AG09319 (cell line): ENCODE data around the gene CLEC3A.

Source experiments
- DNase-seq: peaks from one replicate; pipeline ENCODE4 v3.0.0-alpha.2; 2010; ENCODE audit warnings: low read depth; ENCODE audit errors: extremely low read depth
- TF ChIP-seq, protein P1 (sequence below): IDR thresholded peaks from 2 replicates; pipeline ENCODE4 v1.5.1; 2011; ENCODE audit warnings: low read depth, mild to moderate bottlenecking, inconsistent platforms, low read length, moderate library complexity

Gene CLEC3A

GRCh38 chr16:78002915-78003538 lies 19.3 kb upstream of the CLEC3A start:
- peak; percentile 73 for DNase-seq
- TF ChIP-seq, protein P1, sequence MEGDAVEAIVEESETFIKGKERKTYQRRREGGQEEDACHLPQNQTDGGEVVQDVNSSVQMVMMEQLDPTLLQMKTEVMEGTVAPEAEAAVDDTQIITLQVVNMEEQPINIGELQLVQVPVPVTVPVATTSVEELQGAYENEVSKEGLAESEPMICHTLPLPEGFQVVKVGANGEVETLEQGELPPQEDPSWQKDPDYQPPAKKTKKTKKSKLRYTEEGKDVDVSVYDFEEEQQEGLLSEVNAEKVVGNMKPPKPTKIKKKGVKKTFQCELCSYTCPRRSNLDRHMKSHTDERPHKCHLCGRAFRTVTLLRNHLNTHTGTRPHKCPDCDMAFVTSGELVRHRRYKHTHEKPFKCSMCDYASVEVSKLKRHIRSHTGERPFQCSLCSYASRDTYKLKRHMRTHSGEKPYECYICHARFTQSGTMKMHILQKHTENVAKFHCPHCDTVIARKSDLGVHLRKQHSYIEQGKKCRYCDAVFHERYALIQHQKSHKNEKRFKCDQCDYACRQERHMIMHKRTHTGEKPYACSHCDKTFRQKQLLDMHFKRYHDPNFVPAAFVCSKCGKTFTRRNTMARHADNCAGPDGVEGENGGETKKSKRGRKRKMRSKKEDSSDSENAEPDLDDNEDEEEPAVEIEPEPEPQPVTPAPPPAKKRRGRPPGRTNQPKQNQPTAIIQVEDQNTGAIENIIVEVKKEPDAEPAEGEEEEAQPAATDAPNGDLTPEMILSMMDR: peak; percentile 87

DNA sequence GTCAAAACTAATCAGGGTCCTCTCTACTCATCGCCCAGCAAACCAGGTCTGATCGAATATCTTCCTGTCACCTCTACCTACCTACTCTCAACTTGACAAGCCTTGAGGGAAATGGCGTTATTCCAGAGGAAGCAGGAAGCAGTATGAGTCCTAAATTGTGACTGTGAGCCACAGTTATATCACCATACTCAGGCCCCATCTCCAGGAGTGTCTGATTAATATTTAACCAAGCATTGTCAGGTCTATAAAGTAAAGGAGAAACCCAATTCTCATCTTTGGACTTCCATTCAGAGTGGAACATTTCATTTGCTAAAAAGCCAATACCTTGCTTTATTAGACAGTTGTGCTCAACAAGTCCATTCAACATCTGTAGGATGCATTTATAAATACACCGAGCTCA lies 17.8 kb upstream of the CLEC3A start:
- TF ChIP-seq, protein P1: no peak
- DNase-seq: no peak

DNA sequence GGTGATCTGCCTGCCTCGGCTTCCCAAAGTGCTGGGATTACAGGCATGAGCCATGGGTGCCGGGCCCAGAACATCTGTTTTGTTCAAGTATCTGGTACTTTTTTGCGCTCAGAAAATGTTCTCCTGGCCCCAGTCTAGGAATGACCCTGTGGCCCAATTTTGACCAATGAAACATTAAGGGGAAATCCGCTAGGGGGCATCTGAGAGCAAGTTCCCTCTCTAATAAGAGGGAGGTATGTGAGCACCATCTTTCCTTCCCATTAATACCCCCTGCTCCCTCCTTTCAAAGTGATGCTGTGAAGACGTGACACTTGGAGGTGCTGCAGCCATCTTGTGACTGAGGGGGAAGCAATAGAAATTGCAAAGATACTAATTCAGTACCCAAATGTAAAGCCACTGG lies 16.5 kb upstream of the CLEC3A start:
- TF ChIP-seq, protein P1: peak; percentile 6
- no peak for DNase-seq

DNA sequence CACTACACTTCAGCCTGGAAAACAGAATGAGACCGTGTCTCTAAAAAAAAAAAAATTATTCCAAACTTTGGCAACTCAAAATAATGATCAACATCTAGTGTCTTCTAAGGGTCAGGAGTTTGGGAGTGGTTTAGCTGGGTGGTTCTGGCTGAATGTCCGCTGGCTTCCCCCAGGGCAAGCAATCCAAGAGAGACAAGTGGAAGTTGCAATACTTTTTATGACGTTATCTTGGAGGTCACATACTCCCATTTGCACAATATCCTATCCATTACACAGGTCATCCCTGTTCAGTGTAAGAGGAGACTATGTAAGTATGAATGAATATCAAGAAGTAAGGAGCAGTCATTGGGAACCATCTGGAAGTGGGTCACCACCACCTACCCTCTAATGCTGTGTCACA lies 15.2 kb upstream of the CLEC3A start:
- DNase-seq: no peak

GRCh38 chr16:78024159-78024558 lies 1.8 kb downstream of the CLEC3A start:
- no peak for DNase-seq
- TF ChIP-seq, protein P1: no peak

More for the DNA sequence above, 15.2 kb upstream of the CLEC3A start:
- TF ChIP-seq, protein P1: no peak

GRCh38 chr16:78025631-78026030 lies 3.3 kb downstream of the CLEC3A start:
- TF ChIP-seq, protein P1: no peak
- no peak for DNase-seq

DNA sequence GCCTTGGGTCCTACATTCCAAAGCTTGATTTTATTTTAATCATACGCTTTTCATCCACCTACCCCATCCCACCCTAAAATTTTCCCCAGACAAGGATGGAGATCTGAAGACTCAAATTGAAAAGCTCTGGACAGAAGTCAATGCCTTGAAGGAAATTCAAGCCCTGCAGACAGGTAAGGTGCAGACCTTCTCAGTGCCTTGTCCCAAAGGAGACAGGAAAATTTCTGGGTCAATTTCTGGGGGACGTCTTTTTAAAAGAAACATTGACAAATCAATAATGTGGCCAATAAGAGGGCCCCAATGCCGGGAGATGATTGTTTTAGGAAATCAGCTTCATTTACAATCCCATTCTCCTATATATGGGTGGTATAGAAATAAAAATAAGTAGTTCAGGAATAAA lies 5.7 kb downstream of the CLEC3A start:
- DNase-seq: no peak
- TF ChIP-seq, protein P1: no peak
